H9 (cell line): ENCODE results near the gene NUDT4. TPM values are rescaled to one million over a fixed set of nuclear protein-coding genes. Genes with fewer than 3 reads are reported as not detected.

Experiments used
- DNase-seq: peaks from one replicate; pipeline ENCODE4 v3.0.0-alpha.2; 2017
- H2AFZ ChIP-seq: one replicate; pipeline ENCODE4 v1.6.1; 2013; ENCODE audit warnings: mild to moderate bottlenecking, low read length, control low read depth, moderate library complexity
- H2AK5ac ChIP-seq: 2 replicates; pipeline ENCODE4 v1.6.1; 2013; ENCODE audit warnings: low read length, control low read depth, mixed read lengths; ENCODE audit not compliant: insufficient read length
- H2BK120ac ChIP-seq: one replicate; pipeline ENCODE4 v1.6.1; 2013; ENCODE audit warnings: low read depth, mild to moderate bottlenecking, low read length, control low read depth, inconsistent platforms; ENCODE audit not compliant: poor library complexity, severe bottlenecking
- H2BK12ac ChIP-seq: 2 replicates; pipeline ENCODE4 v1.6.1; 2013; ENCODE audit warnings: low read length, control low read depth, mixed read lengths, low read depth; ENCODE audit not compliant: insufficient read length
- H2BK15ac ChIP-seq: 2 replicates; pipeline ENCODE4 v1.6.1; 2013; ENCODE audit warnings: low read depth, low read length, control low read depth
- H2BK20ac ChIP-seq: one replicate; pipeline ENCODE4 v1.6.1; 2013; ENCODE audit warnings: low read depth, mild to moderate bottlenecking, low read length, control low read depth, inconsistent platforms; ENCODE audit not compliant: poor library complexity, severe bottlenecking
- H2BK5ac ChIP-seq: 2 replicates; pipeline ENCODE4 v1.6.1; 2013; ENCODE audit warnings: low read length, control low read depth, mixed read lengths; ENCODE audit not compliant: insufficient read length
- H3K14ac ChIP-seq: 2 replicates; pipeline ENCODE4 v1.6.1; 2013; ENCODE audit warnings: low read length, control low read depth; ENCODE audit not compliant: insufficient read depth
- H3K18ac ChIP-seq: 2 replicates; pipeline ENCODE4 v1.6.1; 2013; ENCODE audit warnings: low read depth, mild to moderate bottlenecking, mixed read lengths, low read length, control low read depth; ENCODE audit not compliant: insufficient read length
- H3K23ac ChIP-seq: 2 replicates; pipeline ENCODE4 v1.6.1; 2013; ENCODE audit warnings: low read length, control low read depth, mixed read lengths, low read depth; ENCODE audit not compliant: insufficient read length
- H3K23me2 ChIP-seq: 2 replicates; pipeline ENCODE4 v1.6.1; 2013; ENCODE audit warnings: low read depth, mild to moderate bottlenecking, mixed read lengths, low read length, control low read depth; ENCODE audit not compliant: insufficient read length, poor library complexity, severe bottlenecking
- H3K27ac ChIP-seq: 2 replicates; pipeline ENCODE4 v1.5.1; 2013; ENCODE audit warnings: low read length, control low read depth, mixed read lengths, low read depth; ENCODE audit not compliant: insufficient read length
- H3K27me3 ChIP-seq: 2 replicates; pipeline ENCODE4 v1.6.1; 2013; ENCODE audit warnings: low read length, control low read depth, inconsistent platforms; ENCODE audit not compliant: insufficient read depth
- H3K4ac ChIP-seq: 2 replicates; pipeline ENCODE4 v1.6.1; 2013; ENCODE audit warnings: low read depth, mild to moderate bottlenecking, control low read depth, inconsistent platforms, low read length, moderate library complexity
- H3K4me1 ChIP-seq: 2 replicates; pipeline ENCODE4 v1.6.1; 2013; ENCODE audit warnings: low read length, control low read depth, inconsistent platforms; ENCODE audit not compliant: insufficient read depth
- H3K4me2 ChIP-seq: 2 replicates; pipeline ENCODE4 v1.6.1; 2013; ENCODE audit warnings: low read length, control low read depth, mixed read lengths; ENCODE audit not compliant: insufficient read length, insufficient read depth
- H3K56ac ChIP-seq: 2 replicates; pipeline ENCODE4 v1.6.1; 2013; ENCODE audit warnings: low read depth, mild to moderate bottlenecking, mixed read lengths, low read length, control low read depth; ENCODE audit not compliant: insufficient read length
- H3K79me1 ChIP-seq: 2 replicates; pipeline ENCODE4 v1.6.1; 2013; ENCODE audit warnings: low read depth, mild to moderate bottlenecking, moderate library complexity, low read length, control low read depth, inconsistent platforms; ENCODE audit not compliant: insufficient read depth, poor library complexity, severe bottlenecking
- H3K79me2 ChIP-seq: 2 replicates; pipeline ENCODE4 v1.6.1; 2013; ENCODE audit warnings: low read length, control low read depth, inconsistent platforms; ENCODE audit not compliant: insufficient read depth
- H3K9ac ChIP-seq: 2 replicates; pipeline ENCODE4 v1.6.1; 2013; ENCODE audit warnings: low read length, control low read depth, mixed read lengths; ENCODE audit not compliant: insufficient read length; ENCODE audit errors: extremely low read depth
- H3K9me3 ChIP-seq: one replicate; pipeline ENCODE4 v1.6.1; 2013; ENCODE audit warnings: low read depth, low read length, inconsistent platforms; ENCODE audit not compliant: control insufficient read depth
- H3T11ph ChIP-seq: one replicate; pipeline ENCODE4 v1.6.1; 2013; ENCODE audit warnings: mild to moderate bottlenecking, low read length, control low read depth, inconsistent platforms
- H4K20me1 ChIP-seq: one replicate; pipeline ENCODE4 v1.6.1; 2013; ENCODE audit not compliant: control insufficient read depth, insufficient read length, insufficient read depth
- H4K5ac ChIP-seq: 2 replicates; pipeline ENCODE4 v1.6.1; 2013; ENCODE audit warnings: low read depth, mild to moderate bottlenecking, mixed read lengths, low read length, control low read depth; ENCODE audit not compliant: insufficient read length
- H4K8ac ChIP-seq: replicated peaks from 2 replicates; pipeline ENCODE4 v1.6.1; 2013; ENCODE audit warnings: low read length, control low read depth, mixed read lengths, low read depth; ENCODE audit not compliant: insufficient read length
- H4K91ac ChIP-seq: 2 replicates; pipeline ENCODE4 v1.6.1; 2013; ENCODE audit warnings: low read depth, mild to moderate bottlenecking, moderate library complexity, mixed read lengths, low read length, control low read depth; ENCODE audit not compliant: insufficient read length
- H3K27ac Mint-ChIP-seq, 3 experiments: 2 replicates in 2 of 3; 3 replicates in 1 of 3; pipeline ENCODE4 v1.8.0; 2020 to 2021; ENCODE audit warnings: mixed read lengths in 3 of 3, mild to moderate bottlenecking in 1 of 3, moderate library complexity in 1 of 3
- H3K27me3 Mint-ChIP-seq: 2 replicates; pipeline ENCODE4 v1.8.0; 2021; ENCODE audit warnings: low read depth, mild to moderate bottlenecking, moderate library complexity, mixed read lengths
- H3K36me3 Mint-ChIP-seq, 3 experiments: 2 replicates in 2 of 3; 3 replicates in 1 of 3; pipeline ENCODE4 v1.8.0; 2020 to 2021; ENCODE audit warnings: low read depth in 3 of 3, mixed read lengths in 3 of 3; ENCODE audit not compliant: insufficient read depth in 1 of 3
- H3K4me1 Mint-ChIP-seq, 2 experiments: 2 replicates each; pipeline ENCODE4 v1.8.0; 2020; ENCODE audit warnings: mixed read lengths in 2 of 2
- H3K4me3 Mint-ChIP-seq, 2 experiments: 2 replicates in 1 of 2; 3 replicates in 1 of 2; pipeline ENCODE4 v1.8.0; 2020 to 2021; ENCODE audit warnings: mild to moderate bottlenecking in 2 of 2, mixed read lengths in 2 of 2, moderate library complexity in 1 of 2
- H3K9me3 Mint-ChIP-seq, 2 experiments: 2 replicates in 1 of 2; 3 replicates in 1 of 2; pipeline ENCODE4 v1.8.0; 2020; ENCODE audit warnings: mild to moderate bottlenecking in 2 of 2, mixed read lengths in 2 of 2, moderate library complexity in 1 of 2
- CTCF ChIP-seq: fragments of 200-600 bp; sonication (generic); conservative IDR thresholded peaks from 3 replicates; pipeline ENCODE4 v1.8.0; 2021; ENCODE audit warnings: antibody characterized with exemption, mild to moderate bottlenecking
- WGBS: extraction: QIAGEN DNeasy Blood & Tissue Kit; methylation state at CpG from one replicate; pipeline ENCODE4 v1.1.7; 2013; ENCODE audit warnings: missing lambda C conversion rate, low lambda C conversion rate, mixed read lengths; ENCODE audit not compliant: insufficient read length; ENCODE audit errors: extremely low coverage; 5-methylcytosine and 5-hydroxymethylcytosine counted together
- total RNA-seq: library from RNA; stranded (reverse); gene quantifications from 2 replicates; pipeline ENCODE4 v1.2.1, GENCODE V29; 2021

Gene NUDT4
- total RNA-seq, 1 experiment from 2014 or later = 40.6 TPM

- Histone ChIP-seq H3K4me2 (no peak overlapping the region), H3K18ac (no peak overlapping the region), H2AK5ac (no peak overlapping the region), H3K4ac (no peak overlapping the region), H3K56ac (no peak overlapping the region), H2BK120ac (no peak overlapping the region), H4K20me1 (no peaks in the 10 kb centered on the region), H4K8ac (no peak overlapping the region), H3K27me3 (no peaks in the 10 kb centered on the region), H3K4me1 (no peaks in the 10 kb centered on the region), H3K79me1 (no peaks in the 10 kb centered on the region), H3K23ac (no peak overlapping the region), H3K23me2 (no peaks in the 10 kb centered on the region), H2BK5ac (no peak overlapping the region), H2BK15ac (no peak overlapping the region), H3K9me3 (no peaks in the 10 kb centered on the region), H3K14ac (no peak overlapping the region), H2BK20ac (no peak overlapping the region), H3K27ac (no peak overlapping the region), H3K79me2 (no peaks in the 10 kb centered on the region), H3K9ac (no peak overlapping the region), H3T11ph (no peak overlapping the region), H4K5ac (no peak overlapping the region), H4K91ac (no peak overlapping the region), H2AFZ (no peak overlapping the region), H2BK12ac (no peak overlapping the region)
- Mint-ChIP-seq H3K4me3 (no peak overlapping the region), H3K27me3 (no peaks in the 10 kb centered on the region), H3K27ac (no peak overlapping the region), H3K4me1 (peaks cover 6 to 9% of the 10 kb centered on the region in 2 experiments), H3K9me3 (no peaks in the 10 kb centered on the region), H3K36me3 (no peaks in the 10 kb centered on the region)
- DNase-seq = no peak
- no CpG with 5 or more reads among the region's 4 CpGs for WGBS
- no peak for TF ChIP-seq CTCF
Observed at GRCh38 chr12:93336291-93336741, 41.4 kb upstream of the NUDT4 start.
